ENCODE measurements around the gene PRM1. TPM values are rescaled to one million over a fixed set of nuclear protein-coding genes. Genes with fewer than 3 reads are reported as not detected.

Gene PRM1, protein sequence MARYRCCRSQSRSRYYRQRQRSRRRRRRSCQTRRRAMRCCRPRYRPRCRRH
- total RNA-seq = not detected

DNA sequence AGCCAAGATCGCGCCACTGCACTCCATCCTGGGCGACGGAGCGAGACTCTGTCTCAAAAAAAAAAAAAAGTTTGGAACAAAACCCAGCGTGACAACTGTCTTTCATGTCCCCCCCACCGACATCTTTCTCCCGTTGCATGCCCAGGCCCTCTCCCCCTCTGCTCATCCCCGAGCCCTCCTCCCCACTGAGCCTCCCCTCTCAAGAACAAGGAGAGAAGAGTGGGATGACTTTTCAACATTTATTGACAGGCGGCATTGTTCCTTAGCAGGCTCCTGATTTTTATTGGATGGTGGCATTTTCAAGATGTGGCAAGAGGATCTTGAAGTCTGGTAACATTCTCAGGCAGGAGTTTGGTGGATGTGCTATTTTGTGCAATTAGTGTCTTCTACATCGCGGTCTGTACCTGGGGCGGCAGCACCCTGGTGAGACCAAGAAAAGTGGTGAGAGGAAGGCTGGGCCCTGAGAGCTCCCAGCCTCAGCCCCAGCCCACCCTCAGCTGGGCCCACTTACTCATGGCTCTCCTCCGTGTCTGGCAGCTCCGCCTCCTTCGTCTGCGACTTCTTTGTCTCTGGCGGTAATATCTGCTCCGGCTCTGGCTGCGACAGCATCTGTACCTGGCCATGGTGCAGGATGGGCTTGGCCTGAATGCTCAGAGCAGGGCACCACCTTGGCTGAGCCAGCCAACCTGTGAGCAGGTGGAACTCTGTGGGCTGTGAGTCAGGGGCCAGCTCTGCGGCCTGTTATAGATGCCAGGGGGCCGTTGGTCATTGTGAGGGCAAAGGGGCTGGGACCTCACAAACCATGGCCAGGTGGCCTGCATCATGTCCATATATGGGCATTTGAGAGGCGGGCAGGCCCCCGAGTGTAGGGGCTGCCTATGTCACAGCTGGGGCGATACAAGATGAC, at the start of gene PRM1:
PRM1 (minus strand) TSS at position 715 of the 907 bp plus-strand sequence; CDS start at position 623, 92 bp downstream.
- DNase-seq = no peak

DNA sequence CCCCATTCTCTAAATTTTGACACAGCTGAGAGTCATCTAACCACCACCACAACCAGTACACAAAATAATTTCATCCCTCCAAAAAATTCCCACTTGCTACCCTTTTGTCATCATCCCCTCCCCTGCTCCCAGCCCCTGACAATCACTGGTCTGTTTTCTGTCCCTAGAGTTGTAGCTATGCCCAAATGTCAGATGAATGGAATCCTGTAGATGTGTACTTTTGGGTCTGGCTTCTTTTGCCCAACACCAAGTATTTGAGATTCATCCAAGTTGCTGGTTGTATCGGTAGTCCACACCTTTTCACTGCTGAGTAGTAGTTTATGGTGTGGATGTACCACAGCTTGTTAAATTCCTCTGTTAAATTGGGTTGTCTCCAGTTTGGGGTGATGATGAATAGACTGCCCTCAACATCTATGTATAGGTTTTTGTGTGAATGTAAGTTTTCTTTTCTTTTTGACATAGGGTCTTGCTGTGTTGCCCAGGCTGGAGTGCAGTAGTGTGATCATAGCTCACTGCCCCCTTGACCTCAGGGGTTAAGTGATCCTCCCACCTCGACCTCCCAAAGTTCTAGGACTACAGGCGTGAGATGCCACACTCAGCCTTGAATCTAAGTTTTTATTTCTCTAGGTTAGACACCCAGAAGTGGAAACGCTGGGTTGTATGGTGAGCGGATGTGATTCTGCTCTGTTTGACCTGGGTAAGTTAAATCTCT, 49.6 kb upstream of the PRM1 start:
- no peak for DNase-seq

DNA sequence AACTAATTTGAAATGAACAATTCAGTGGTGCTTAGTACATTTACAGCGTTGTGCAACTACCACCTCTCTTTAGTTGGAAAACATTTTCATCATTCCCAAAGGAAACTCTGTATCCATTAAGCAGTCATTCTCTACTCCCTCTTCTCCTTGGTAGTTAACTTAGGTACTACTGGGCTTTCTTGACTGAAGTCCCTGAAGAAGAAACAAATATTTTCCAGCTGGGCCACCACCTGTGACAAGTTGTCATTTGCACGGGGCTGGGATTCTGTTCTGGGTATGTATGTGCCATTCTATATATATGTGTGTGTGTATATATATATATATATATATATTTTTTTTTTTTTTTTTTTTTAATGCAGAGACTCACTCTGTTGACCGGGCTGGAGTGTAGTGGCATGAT, 48.8 kb upstream of the PRM1 start:
- DNase-seq = no peak

DNA sequence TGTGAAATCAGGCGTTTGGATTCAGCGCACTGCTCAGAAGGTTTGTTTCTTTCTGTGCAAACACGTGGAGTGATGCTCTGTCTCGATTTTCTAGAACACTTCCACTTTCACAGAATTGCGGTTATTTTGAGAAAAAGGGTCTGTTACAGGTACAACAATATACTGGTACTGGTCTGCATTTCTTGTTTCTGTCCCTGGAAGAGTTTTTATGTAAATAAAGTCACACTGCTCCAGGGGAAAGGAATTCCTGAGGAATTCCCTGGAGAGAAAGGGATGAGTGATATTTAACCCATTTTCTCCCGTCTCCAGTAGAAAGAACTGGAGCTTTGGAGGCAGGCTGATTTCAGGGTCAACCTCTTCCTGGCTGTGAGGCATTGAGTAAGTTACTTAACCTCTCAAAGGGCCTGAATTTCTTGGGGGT, 48.0 kb upstream of the PRM1 start:
- DNase-seq = no peak

DNA sequence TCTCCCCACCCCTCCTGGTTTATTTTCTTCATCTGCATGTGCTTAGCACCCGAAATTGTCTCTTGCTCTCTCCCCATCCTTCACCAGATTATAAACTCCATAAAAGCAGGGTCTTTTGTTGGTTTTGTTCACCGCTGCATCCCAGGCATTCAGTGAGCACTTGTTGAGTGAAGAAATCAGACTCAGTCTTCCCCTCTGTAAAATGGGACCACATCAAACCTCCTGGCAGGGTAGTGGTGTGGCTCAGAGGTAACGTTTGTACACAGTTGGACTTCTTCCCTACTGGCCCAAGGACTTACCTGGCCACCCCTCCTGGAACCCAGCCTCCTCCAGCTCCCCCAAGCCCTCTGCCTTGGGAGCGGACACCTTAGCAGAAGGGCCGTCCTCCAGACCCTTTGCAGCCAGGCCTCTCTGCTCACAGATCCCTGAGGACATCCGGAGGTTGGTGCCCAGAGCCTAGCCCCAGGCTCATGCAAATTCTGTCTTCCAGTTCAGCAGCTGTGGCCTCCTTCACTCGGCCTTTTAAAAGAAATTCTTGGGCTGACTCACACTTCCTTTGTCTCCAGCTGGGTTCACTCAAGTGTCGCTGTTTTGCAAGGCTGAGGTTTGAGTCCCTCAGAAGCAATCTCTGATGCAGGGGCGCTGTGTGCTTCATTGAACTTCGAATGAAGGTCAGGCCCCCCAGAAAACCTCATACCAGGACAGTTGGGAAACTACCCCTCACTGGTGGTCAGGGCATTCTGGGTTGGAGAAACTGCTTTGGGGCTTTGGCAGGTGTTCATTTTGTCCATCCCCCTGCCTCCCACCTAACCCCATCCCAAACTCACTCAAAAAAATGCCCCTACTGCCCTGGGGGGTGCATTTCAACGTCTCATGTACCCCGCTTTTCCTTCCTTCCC, 47.3 kb upstream of the PRM1 start:
- no peak for DNase-seq

DNA sequence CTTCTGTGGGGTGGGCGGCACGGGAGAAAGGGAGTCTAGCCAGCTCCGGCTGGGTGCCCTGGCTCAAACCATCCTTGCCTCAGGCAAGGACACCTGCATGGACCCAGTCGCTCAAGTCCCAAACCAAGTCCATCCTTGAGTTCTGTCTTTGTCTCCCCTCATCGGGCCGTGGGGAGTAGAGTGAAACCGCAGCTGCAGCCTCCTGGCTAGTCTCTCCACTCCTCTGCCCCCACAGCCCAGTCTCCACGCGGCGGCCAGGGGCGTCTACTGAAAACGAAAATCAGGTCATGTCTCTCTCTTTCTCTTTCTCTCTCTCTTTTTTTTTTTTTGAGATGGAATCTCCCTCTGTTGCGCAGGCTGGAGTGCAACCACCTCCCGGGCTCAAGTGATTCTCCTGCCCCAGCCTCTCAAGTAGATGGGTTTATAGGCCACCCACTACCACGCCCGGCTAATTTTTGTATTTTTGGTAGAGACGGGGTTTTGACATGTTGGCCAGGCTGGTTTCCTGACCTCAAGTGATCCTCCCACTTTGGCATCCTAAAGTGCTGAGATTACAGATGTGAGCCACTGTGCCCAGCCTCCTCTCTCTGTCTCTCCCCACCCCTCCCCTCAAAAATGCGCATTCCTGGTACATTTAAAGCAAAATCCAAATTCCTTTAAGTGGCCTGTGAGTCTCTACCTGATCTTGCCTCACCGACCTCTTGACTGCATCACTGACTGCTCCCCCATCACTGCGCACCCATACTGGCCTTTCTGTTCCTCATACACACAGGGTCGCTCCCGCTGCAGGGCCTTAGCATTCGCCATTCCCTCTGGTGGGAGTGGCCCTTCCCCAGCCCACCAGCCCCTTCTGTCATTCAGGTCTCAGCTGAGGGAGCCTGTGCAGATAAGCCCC, 46.4 kb upstream of the PRM1 start:
- no peak for DNase-seq

DNA sequence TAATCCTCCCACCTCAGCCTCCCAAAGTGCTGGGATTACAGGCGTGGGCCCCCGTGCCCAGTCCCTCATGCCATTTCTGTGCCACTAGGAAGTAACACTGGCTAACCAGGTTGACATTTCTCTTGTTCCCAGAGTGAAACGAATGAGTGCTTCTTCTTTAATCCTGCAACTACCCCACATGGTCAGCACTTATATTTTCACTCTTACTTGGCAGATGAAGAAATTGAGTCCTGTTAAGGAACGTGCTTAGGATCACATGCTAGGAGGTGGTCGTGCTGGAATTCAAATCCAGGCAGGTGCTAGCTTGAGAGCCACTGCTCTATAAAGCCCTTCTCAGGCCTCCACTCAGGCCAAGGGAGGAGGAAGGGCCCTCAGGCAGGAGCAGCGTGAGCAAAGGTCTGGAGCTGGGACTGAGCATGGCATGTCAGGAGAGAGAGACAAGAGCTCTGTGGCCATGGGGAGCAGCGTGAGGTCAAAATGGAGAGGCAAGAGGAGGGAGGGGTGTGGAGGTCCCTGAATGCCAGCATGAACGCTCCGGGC, 45.7 kb upstream of the PRM1 start:
- no peak for DNase-seq

DNA sequence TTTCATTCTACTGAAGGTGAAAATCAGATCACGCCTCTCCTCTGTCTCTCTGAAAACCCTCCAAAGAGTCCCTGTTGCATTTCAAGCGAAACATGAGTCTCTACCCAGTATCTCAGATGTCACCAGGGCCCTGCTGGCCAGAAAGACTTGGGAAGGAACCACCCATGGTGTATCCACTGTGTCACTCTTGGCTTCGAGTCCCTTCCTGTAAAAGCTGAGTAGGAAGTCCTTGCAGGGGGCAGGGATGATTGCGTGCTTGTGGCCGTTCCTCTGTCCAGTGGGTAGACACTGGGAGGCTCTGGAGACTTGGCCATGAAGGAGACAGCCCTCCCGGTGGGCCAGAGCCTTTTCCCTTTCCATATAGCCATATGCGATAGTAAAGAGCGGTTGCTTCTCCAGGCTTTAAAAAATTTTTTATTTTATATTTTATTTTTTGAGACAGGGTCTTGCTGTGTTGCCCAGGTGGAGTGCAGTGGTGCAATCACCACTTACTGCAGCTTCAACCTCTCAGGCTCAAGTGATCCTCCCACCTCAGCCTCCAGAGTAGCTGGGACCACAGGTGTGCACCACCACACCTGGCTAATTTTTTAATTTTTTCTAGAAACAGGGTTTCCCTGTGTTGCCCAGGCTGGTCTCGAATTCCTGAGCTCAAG, 45.1 kb upstream of the PRM1 start:
- DNase-seq = no peak

DNA sequence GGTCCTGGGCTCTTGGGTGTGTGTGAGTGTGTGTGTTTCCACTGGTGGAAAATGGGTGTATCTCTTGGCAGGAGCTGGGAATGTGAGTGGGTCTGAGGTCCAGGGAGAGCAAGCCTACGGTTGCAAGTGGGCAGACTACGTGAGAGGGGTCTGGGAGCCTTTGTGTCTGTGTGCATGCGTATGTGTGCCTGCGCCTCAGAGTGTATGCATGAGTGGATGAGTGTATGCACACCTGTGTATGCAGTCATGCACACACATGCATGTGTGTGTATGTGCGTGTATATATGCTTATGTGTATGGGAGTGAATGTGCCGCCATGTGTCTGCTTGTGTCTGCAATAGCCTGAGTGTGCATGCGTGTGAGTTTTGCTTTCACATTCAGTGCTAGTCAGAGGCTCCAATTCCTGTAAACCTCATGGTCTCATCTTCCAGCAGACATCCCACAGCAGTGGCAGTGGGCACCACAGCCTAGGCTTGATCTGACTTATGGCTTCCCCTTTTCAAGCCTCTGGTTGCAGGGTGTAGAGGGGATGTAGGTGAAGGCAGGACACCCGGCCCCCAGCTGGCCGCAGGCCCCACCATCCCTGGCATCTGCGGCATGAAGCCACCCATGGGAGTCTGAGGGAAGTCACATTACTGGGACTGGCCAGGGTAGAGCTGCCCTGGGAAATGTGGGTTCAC, 44.4 kb upstream of the PRM1 start:
- no peak for DNase-seq

DNA sequence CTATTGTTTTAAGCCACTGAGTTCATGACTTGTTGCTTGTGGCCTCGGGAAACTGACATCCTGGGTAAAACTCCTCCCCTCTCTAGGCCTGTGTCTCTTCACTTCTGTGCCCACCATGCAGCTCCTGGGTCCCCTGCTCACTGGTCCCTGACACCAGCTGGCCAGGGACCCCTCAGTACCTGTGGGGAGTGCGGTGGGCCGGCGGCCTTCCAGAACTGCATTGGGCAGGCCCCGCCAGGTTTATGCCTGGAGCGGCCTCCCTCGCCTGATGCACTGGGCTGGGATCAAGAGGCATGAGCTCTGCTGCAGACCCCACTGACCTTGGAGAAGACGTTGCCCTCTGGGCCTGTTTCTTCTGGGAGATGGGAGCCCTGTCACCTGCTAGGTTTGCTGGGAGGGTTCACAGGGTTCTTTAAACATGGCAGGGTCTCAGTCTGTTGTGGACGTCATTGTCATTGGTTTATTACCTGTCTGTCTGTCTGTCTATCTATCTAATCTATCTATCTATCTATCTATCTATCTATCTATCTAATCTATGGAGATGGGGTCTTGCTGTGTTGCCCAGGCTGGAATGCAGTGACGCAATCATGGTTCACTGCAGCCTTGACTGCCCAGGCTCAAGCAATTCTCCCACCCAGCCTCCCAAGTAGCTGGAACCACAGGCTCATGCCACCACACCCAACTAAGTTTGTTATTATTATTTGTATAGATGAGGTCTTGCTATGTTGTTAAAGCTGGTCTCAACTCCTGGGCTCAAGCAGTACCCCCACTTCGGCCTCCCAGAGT, 42.6 kb upstream of the PRM1 start:
- DNase-seq = no peak

DNA sequence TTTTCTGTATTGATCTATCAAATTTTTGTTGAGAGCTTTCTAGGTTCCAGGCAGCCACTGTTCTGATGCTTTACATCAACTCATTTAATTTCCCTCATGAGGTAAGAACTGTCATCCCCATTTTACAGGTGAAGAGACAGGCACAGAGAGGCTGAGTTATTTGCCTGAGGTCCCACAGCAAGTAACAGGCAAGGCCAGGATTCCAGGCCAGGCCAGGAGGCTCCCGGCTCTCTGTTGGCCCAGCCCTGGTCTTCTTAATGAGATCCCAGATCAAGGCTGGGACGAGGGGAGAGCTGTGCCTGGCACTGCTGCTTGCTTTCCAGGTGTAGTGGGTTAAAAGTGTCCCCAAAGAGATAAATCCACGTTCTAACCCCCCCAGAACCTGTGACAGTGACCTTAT, 41.7 kb upstream of the PRM1 start:
- no peak for DNase-seq

DNA sequence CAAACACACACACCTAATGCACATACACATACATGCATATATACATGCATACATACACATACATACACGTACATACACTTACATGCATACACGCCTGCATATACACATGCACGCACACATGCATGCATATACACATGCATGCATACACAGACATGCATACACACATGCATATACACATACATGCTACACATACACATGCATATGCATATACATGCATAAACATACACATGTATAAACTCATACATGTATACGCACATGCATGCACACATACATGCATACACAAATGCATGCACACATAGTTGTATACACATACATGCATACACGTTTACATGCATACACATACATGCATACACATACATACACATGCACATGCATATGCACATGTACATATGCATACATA, 40.5 kb upstream of the PRM1 start:
- DNase-seq = no peak

DNA sequence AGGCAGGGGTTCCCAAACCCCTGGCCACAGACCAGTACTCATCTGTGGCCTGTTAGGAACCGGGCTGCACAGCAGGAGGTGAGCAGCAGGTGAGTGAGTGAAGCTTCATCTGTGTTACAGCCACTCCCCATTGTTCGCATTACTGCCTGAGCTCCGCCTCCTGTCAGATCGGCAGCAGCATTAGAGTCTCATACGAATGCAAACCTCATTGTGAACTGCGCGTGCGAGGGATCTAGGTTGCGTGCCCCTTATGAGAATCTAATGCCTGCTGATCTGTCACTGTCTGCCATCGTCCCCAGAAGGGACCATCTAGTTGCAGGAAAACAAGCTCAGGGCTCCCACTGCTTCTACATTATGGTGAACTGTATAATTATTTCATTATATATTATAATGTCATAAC, 39.0 kb upstream of the PRM1 start:
- no peak for DNase-seq

DNA sequence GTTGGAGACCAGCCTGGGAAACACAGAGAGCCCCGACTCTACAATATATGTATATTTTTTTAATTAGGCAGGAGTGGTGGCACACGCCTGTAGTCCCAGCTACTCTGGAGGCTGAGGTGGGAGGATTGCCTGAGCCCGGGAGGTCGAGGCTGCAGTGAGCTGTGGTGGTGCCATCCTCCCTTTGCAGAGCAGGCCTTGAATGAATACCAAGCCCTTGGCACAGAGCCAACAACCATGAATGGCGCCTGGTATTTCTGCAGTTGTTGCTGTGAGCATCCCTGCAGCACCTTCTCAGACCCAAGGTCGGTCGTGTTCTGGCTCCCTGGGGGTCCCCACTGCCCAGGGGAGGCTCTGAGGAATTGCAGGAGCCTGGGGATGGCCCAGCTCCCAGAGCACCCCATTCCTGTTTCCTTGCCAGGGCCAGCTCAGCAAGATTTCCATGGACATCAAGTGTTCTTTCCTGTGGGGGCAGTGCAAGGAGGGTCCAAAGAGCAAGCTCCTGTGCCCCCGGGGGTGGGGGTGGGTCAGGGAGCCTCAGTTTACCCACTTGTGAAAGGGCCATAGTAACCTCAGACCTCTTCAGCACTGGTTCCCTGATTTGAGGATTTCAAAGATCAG, 38.5 kb upstream of the PRM1 start:
- DNase-seq = no peak

DNA sequence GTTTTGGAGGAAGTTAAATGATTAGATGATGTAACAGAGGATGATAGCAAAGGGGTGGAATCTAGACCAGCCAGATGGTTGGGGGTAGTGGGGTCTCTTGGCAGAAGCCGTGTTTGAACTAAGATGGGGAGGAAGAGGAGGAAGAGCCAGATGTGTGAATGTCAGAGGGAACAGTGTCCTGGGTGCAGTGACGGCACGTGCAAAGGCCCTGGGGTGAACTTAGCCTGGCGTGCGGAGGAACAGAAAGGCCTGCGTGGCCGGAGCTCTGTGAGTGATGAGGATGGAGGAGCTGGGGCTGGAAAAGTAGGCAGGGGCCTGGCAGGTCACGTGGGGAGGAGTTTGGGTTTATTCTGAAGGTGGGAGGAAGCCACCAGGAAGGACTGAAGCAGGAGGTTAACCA, 37.7 kb upstream of the PRM1 start:
- no peak for DNase-seq

DNA sequence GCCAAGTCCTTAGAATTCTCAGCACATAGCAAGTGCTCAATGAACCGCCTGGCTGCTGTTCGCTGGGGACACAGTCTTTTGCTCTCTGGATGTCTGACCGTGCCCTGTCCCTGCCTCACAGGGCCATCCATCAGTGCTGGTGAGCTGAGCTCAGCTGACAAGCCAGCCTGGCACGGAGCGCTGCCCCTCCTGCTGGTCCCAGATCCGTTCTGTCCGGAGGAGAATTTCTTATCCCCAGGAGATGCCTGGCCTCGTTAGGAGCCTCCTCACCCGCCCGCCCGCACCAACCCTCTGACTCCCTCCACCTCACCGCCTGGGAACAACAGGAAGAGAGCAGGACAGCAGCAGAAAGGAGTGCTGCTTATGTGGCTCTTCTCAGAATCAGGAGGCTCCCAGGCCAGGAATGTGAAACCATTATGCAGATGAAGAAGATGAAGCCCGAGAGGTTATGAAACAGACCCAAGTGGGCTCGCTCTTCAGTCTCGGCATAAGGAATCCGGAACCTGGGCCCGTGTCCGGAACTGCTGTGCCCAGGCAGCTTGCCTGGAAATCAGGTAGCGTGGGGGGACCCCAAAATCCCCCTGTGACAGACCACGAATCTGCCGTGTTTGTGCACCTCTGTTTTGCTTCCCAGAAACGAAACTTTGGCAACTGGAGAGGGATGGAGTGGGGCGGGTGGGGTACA, 35.3 kb upstream of the PRM1 start:
- no peak for DNase-seq

DNA sequence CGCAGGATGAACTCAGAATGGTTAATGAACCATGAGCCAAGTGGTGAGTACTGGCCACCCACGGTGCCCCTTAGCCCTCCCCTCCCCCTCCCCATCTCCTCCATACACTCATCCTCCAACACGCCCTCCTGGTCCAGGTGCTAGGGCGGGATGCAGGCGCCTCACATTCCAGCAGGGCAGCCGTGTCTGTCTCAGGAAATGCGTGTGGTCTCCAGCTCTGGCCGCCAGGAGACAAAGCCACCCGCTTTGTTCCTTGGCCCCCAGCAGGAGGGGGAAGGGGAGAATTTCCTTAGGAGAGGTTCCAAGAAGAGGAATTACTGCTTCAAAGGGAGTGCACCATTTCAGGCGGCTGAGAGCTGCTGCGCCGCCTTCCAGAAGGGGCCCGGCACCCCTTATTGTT, 34.4 kb upstream of the PRM1 start:
- DNase-seq = no peak

DNA sequence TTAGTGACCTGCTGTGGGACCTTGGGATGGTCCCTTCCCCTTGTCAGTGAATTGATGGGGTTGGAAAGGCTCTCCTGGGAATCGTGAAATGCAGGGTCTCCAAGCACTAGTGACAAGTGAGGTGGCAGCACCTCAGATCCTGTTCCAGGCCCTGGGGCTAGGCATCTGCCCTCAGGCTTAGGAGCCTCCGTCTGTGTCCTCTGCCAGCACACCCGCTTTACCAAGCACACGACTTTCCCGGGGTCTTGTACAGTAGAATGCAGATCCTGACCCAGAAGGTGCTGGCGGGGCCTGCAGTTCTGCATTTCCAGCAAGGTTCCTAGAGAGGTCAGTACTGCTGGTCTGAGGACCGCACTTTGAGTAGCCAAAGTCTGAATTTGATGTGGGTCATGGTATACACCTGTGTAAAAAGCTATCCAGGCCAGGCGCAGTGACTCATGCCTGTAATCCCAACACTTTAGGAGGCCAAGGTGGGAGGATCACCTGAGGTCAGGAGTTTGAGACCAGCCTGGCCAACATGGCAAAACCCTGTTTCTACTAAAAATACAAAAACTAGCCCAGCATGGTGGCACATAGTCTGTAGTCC, 33.3 kb upstream of the PRM1 start:
- DNase-seq = no peak
